Ovary (tissue), 9 donors: Measurements from ENCODE around the gene PPP2R5C. TPM values are rescaled to one million over a fixed set of nuclear protein-coding genes. Genes with fewer than 3 reads are reported as not detected.

Source experiments
- DNase-seq, 5 donors: peaks; one replicate each; pipeline ENCODE4 v3.0.0-alpha.2; 2019 to 2020
- H3K27ac ChIP-seq, 2 donors: fragments of 200-600 bp; one replicate each; pipeline versions ENCODE4 v1.5.1 to v1.8.0; 2019 to 2022
- H3K27me3 ChIP-seq: fragments of 200-600 bp; one replicate; pipeline ENCODE4 v1.8.0; 2022
- H3K36me3 ChIP-seq: fragments of 200-600 bp; sonication (generic); one replicate; pipeline ENCODE4 v1.5.1; 2019
- H3K4me1 ChIP-seq: one replicate; pipeline ENCODE4 v1.8.1; 2013; ENCODE audit warnings: mild to moderate bottlenecking, moderate library complexity; ENCODE audit not compliant: insufficient read depth
- H3K4me3 ChIP-seq: fragments of 200-600 bp; sonication (generic); one replicate; pipeline ENCODE4 v1.5.1; 2017
- H3K9me3 ChIP-seq, 2 donors: fragments of 200-600 bp in 1 of 2; sonication (generic) in 1 of 2; one replicate each; pipeline versions ENCODE4 v1.5.1 to v1.8.1; 2013 to 2019; ENCODE audit warnings: mild to moderate bottlenecking in 1 of 2, moderate library complexity in 1 of 2
- CTCF ChIP-seq, 3 donors: fragments of 450-650 bp in 2 of 3; fragments of 200-600 bp in 1 of 3; IDR thresholded peaks; one replicate each; pipeline versions ENCODE4 v1.5.1 to v1.8.0; 2016 to 2022; ENCODE audit warnings: antibody characterized with exemption in 3 of 3, mild to moderate bottlenecking in 1 of 3
- EP300 ChIP-seq: sonication (generic); formaldehyde crosslinking; IDR thresholded peaks from one replicate; pipeline ENCODE4 v1.6.1; 2017; ENCODE audit warnings: antibody characterized with exemption
- POLR2A ChIP-seq: fragments of 450-650 bp; IDR thresholded peaks from one replicate; pipeline ENCODE4 v1.6.1; 2017; ENCODE audit warnings: antibody characterized with exemption, mild to moderate bottlenecking, moderate library complexity
- WGBS, 3 donors: extraction: QIAGEN DNeasy Blood & Tissue Kit in 1 of 3; methylation state at CpG; one replicate each; pipeline versions ENCODE4 v1.1.5 to v1.1.7; 2013 to 2017; 5-methylcytosine and 5-hydroxymethylcytosine counted together
- intact Hi-C, 4 donors: fragments of 100-400 bp; cut with DNase I; formaldehyde crosslinking; loops; one replicate each; pipeline versions ENCODE4 v1.11.0 to v1.15.1; 2022 to 2023
- polyA plus RNA-seq, 2 donors: library from polyadenylated mRNA; stranded (reverse); fragments of 200-250 nt in 1 of 2; fragments of 350-450 nt in 1 of 2; fragmentation: Illumina TruSeq in 1 of 2; extraction: RNeasy Lipid Tissue Mini Kit (QIAGEN cat#74804) in 1 of 2; gene quantifications; one replicate each; pipeline ENCODE4 v1.2.3, GENCODE V29; 2013 to 2014
- total RNA-seq, 7 donors: library from RNA; depleted of rRNA in 2 of 7; stranded (reverse); fragments of >200 nt in 2 of 7; fragmentation: NEBNext Ultra II Directional in 3 of 7; extraction: Animal tissue kit (Norgen Biotek cat#: 25700) in 3 of 7; gene quantifications; one replicate each; pipeline versions ENCODE4 v1.1.0 to v1.2.4, GENCODE V29; 2016 to 2023
- donor health status: DM: no; HTN: no; CAD: no; lungs with moderate emphysema.
- donor health status: DM: no; HTN: no; CAD: no.
- donor health status: Bipolar disorder and iron deficiency.
- donor health status: DM: yes; HTN: yes; CAD: no.
- donor health status: DM: no; HTN: no; CAD: no.
- donor health status: DM: yes; HTN: yes; CAD: no.

The PPP2R5C gene
- total and polyA plus RNA-seq, 9 donors = 52.8 to 136 (median 96.6) TPM

DNA sequence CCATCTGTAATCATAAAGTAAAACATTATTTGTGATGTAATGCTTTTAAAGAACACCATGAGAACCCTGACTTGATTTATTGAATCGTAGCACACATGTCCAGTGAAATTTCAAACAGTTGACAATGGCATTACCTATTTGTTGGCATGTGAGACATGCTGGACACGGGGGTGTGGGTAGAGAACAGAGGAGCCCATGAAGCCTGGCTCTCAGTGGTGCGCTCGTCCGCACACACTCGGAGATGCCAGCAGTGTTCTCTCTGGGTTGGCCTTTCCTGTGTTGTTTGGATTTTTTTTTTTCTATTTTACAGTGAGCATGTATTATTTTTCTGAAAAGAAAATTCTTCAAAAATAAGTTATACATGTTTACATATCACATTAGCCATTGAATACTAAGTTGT lies 78.2 kb downstream of the PPP2R5C start:
- H3K4me1 ChIP-seq = peaks cover 17% of the 10 kb centered on the region
- intact Hi-C loops = loop anchor here in 2 of 4 donors (10.0 kb wide), 2 partner anchors 65 to 75 kb away; partner anchors contain the start of gene PPP2R5C (in 1 of the 2)
- WGBS, 3 donors = 85 to 87% (median 86%) methylated on average over 6 of the region's 6 CpGs
- no peak for DNase-seq
- H3K27ac ChIP-seq = no peak overlapping the region
- H3K36me3 ChIP-seq = no peaks in the 10 kb centered on the region
- H3K27me3 ChIP-seq = no peaks in the 10 kb centered on the region
- no peak overlapping the region for H3K4me3 ChIP-seq
- TF ChIP-seq EP300 = no peak
- TF ChIP-seq POLR2A = no peak
- no peak for TF ChIP-seq CTCF (IDR thresholded peaks at IDR 0.05)
- no peaks in the 10 kb centered on the region for H3K9me3 ChIP-seq

DNA sequence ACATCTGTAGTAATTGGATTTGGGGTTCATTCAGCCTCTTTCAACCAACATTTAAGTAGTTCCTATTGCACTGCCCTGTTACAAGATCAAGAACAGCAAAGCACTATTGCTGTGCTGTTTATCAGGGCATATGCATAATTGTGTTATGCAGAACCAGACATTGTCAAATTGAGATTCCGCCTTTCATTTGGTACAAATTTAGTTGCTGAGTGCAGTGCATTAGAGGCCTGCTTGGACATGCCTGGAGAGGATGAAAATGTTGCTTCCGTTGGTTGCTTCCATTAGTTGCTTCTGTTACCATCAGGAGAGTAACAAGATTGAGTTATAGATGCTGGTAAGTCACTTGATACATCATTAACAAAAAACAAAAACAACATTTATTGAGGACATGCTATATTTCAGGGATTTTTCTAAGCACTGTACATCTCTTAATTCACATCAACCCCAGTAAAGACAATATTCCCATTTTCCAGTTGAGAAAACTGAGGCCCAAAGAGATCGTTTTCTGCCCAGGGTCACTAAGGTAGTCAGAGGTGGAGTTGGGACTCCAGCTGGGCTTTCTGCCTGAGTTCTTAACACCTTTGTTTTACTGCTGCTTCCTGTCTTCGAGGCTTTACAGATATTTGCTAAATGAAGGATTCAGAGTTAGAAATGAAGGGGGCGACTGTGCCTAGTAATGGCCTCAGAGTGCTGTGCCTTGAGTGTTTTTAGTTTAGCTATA lies 79.3 kb downstream of the PPP2R5C start:
- no peak overlapping the region for H3K4me3 ChIP-seq
- no peaks in the 10 kb centered on the region for H3K9me3 ChIP-seq
- H3K4me1 ChIP-seq = peaks cover 9% of the 10 kb centered on the region
- H3K27me3 ChIP-seq = no peaks in the 10 kb centered on the region
- no peaks in the 10 kb centered on the region for H3K36me3 ChIP-seq
- DNase-seq = no peak
- intact Hi-C loops = loop anchor here in 1 of 4 donors (10.0 kb wide), 1 partner anchor 66 kb away; no protein-coding TSS in a partner anchor
- WGBS, 3 donors = 79 to 85% (median 84%) methylated on average over 5 of the region's 5 CpGs
- TF ChIP-seq POLR2A (no peak), CTCF (IDR thresholded peaks at IDR 0.05) (no peak), EP300 (no peak)
- no peak overlapping the region for H3K27ac ChIP-seq

- Histone ChIP-seq H3K4me1 (peaks cover 4% of the 10 kb centered on the region), H3K9me3 (no peaks in the 10 kb centered on the region), H3K27me3 (no peaks in the 10 kb centered on the region), H3K36me3 (no peaks in the 10 kb centered on the region), H3K4me3 (no peak overlapping the region), H3K27ac (no peak overlapping the region)
- no peak for DNase-seq
- intact Hi-C loops = loop anchor here in 1 of 4 donors (10.0 kb wide), 1 partner anchor 68 kb away; no protein-coding TSS in a partner anchor
- TF ChIP-seq POLR2A (no peak), CTCF (IDR thresholded peaks at IDR 0.05) (no peak), EP300 (no peak)
- 82 to 87% (median 84%) methylated on average over 3 of the region's 3 CpGs for WGBS, 3 donors
Observed at GRCh38 chr14:101843038-101843437, 81.5 kb downstream of the PPP2R5C start.

DNA sequence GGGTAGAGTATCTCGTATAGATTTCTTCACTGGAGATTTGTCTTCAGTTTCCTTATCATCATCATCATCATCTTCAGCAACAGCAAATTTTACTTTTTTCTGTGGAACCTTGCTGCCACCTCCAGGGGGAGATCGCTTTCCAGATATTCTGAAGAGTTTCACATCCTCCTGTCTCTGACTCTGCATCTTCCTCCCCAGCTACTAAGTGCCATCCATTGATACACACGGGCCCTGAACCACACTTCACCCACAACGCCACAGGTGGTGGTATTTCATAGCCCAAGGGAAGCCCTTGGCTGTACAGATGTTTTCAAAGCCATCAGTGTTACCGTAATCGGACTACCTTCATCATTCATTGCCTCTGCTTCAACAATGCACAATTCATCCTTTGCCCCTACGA lies 82.2 kb downstream of the PPP2R5C start:
- no peak overlapping the region for H3K4me3 ChIP-seq
- 87 to 90% (median 89%) methylated on average over 7 of the region's 7 CpGs for WGBS, 3 donors
- no peaks in the 10 kb centered on the region for H3K9me3 ChIP-seq
- intact Hi-C loops = loop anchor here in 1 of 4 donors (10.0 kb wide), 1 partner anchor 69 kb away; no protein-coding TSS in a partner anchor
- H3K27me3 ChIP-seq = no peaks in the 10 kb centered on the region
- H3K4me1 ChIP-seq = peaks cover 1% of the 10 kb centered on the region
- TF ChIP-seq CTCF (IDR thresholded peaks at IDR 0.05) (no peak), EP300 (no peak), POLR2A (no peak)
- no peak overlapping the region for H3K27ac ChIP-seq
- H3K36me3 ChIP-seq = no peaks in the 10 kb centered on the region
- no peak for DNase-seq
